ENCODE measurements around the gene PLAGL2. TPM values are rescaled to one million over a fixed set of nuclear protein-coding genes. Genes with fewer than 3 reads are reported as not detected.

The PLAGL2 gene
- total and polyA plus RNA-seq, 2 experiments from 2014 or later = 13.2 to 28.2 TPM

DNA sequence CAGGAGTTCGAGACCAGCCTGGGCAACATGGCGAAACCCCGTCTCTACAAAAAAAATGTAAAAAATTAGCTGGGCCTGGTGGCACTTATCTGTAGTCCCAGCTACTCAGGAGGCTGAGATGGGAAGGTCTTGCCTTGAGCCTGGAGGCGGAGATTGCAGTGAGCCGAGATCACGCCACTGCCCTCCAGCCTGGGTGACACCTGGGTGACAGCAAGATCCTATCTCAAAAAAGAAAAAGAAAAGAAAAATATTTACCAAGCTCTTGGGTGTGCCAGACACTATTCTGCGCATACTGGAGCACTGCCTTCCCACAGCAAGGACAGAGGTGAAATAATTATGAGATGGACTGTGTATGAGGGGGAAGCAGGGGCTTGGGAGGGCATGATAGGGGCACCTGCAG is 19.8 kb upstream of the PLAGL2 start:
- Histone ChIP-seq H3K9me2 (ENCODE audit: insufficient read depth) (no peaks in the 10 kb centered on the region), H3K27me3 (ENCODE audit: insufficient read depth) (no peaks in the 10 kb centered on the region), H3K4me1 (ENCODE audit: insufficient read depth) (no peaks in the 10 kb centered on the region), H3K4me2 (no peak overlapping the region), H3K36me3 (ENCODE audit: insufficient read depth) (peaks cover 48% of the 10 kb centered on the region), H3K4me3 (no peak overlapping the region), H4K20me1 (replicated peaks; ENCODE audit: insufficient read depth) (peaks cover 30% of the 10 kb centered on the region), H3F3A (replicated peaks; ENCODE audit: low read depth) (0 out of 2 replicates have a peak, but pooled peaks cover 4% of the 10 kb centered on the region), H3K27ac (ENCODE audit: low read depth) (0 out of 2 replicates have a peak overlapping the region, but pooled peaks have one; percentile 32), H3K79me2 (replicated peaks; ENCODE audit: insufficient read depth) (0 out of 2 replicates have a peak, but pooled peaks cover 3% of the 10 kb centered on the region), H2AFZ (no peak overlapping the region)
- Mint-ChIP-seq H3K36me3 (ENCODE audit: low read depth) (peaks cover 42% of the 10 kb centered on the region), H3K27ac (no peak overlapping the region), H3K4me1 (no peaks in the 10 kb centered on the region), H3K4me3 (no peak overlapping the region), H3K9me3 (no peaks in the 10 kb centered on the region), H3K27me3 (ENCODE audit: insufficient read depth, low read depth, poor library complexity) (no peaks in the 10 kb centered on the region)
- ATAC-seq = no peak
- DNase-seq (ENCODE audit: low spot score) = no peak
- TF ChIP-seq POLR2AphosphoS5 (IDR thresholded peaks at IDR 0.05; ENCODE audit: low read depth) (no peak), CTCF (conservative IDR thresholded peaks at IDR 0.05; ENCODE audit: low read depth in 2 of 2) (no peak), NANOG (IDR thresholded peaks at IDR 0.05; ENCODE audit: borderline replicate concordance) (no peak), EZH2 (IDR thresholded peaks at IDR 0.05; ENCODE audit: low read depth, unreplicated experiment) (no peak), CREB1 (CRISPR knock-in tag; IDR thresholded peaks at IDR 0.05; ENCODE audit: low read depth) (no peak), ZNF462 (CRISPR knock-in tag; IDR thresholded peaks at IDR 0.05) (no peak), REST (IDR thresholded peaks at IDR 0.05; ENCODE audit: unreplicated experiment) (no peak), ZNF114 (CRISPR knock-in tag; IDR thresholded peaks at IDR 0.05) (no peak)
- TF ChIP-seq, protein P1, sequence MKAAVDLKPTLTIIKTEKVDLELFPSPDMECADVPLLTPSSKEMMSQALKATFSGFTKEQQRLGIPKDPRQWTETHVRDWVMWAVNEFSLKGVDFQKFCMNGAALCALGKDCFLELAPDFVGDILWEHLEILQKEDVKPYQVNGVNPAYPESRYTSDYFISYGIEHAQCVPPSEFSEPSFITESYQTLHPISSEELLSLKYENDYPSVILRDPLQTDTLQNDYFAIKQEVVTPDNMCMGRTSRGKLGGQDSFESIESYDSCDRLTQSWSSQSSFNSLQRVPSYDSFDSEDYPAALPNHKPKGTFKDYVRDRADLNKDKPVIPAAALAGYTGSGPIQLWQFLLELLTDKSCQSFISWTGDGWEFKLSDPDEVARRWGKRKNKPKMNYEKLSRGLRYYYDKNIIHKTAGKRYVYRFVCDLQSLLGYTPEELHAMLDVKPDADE (IDR thresholded peaks at IDR 0.05) = no peak

Data from GM23338 (cell line).